SK-N-SH (cell line): ENCODE data around the gene SH3PXD2A. TPM values are rescaled to one million over a fixed set of nuclear protein-coding genes. Genes with fewer than 3 reads are reported as not detected.
A peak's percentile ranks its signal among the peaks of the same experiment; 100 is the strongest.

Experiments
- CTCF ChIA-PET: fragments of 300-600, 350-600 bp; formaldehyde crosslinking; extraction: SDS; loops from one replicate; lab custom pipeline; 2021; lab: Yijun Ruan, JAX
- POLR2A ChIA-PET: fragments of 350-600 bp; sonication (Branson Sonifier 250); formaldehyde crosslinking; extraction: SDS; loops from one replicate; lab custom pipeline; 2020; ENCODE audit warnings: antibody characterized with exemption, inconsistent platforms; lab: Yijun Ruan, JAX
- DNase-seq: peaks from one replicate; pipeline ENCODE4 v3.0.0; 2012
- H2AFZ ChIP-seq: fragments of 200-600 bp; sonication (generic); 2 replicates; pipeline ENCODE4 v1.8.1; 2016; ENCODE audit warnings: antibody characterized with exemption, mild to moderate bottlenecking, low read depth
- H3F3A ChIP-seq: fragments of 200-600 bp; sonication (generic); replicated peaks from 2 replicates; pipeline ENCODE3; 2016; ENCODE audit warnings: antibody characterized with exemption, mild to moderate bottlenecking; ENCODE audit not compliant: insufficient read depth
- H3K27ac ChIP-seq, 2 experiments: fragments of 200-500 bp in 1 of 2; fragments of 200-600 bp in 1 of 2; sonication (Bioruptor generic) in 1 of 2; sonication (generic), shearing (Covaris generic) in 1 of 2; 2 replicates each; pipeline versions ENCODE4 v1.5.1 to v1.6.1; 2014 to 2016; ENCODE audit warnings: low read depth in 2 of 2, inconsistent platforms in 1 of 2, low read length in 1 of 2, mild to moderate bottlenecking in 1 of 2, mixed read lengths in 1 of 2
- H3K27me3 ChIP-seq: fragments of 200-600 bp; sonication (generic), shearing (Covaris generic); 2 replicates; pipeline ENCODE4 v1.6.1; 2016; ENCODE audit warnings: mixed run types; ENCODE audit not compliant: insufficient read depth
- H3K36me3 ChIP-seq, 2 experiments: fragments of 200-500 bp in 1 of 2; fragments of 200-600 bp in 1 of 2; sonication (Bioruptor generic) in 1 of 2; sonication (generic) in 1 of 2; replicated peaks in 1 of 2; 2 replicates each; pipeline versions ENCODE3 to v1.5.1; 2014 to 2016; ENCODE audit warnings: low read length in 1 of 2, mild to moderate bottlenecking in 1 of 2; ENCODE audit not compliant: insufficient read depth in 2 of 2, control insufficient read depth in 1 of 2
- H3K4me1 ChIP-seq, 2 experiments: fragments of 200-500 bp in 1 of 2; fragments of 200-600 bp in 1 of 2; sonication (Bioruptor generic) in 1 of 2; sonication (generic), shearing (Covaris generic) in 1 of 2; 2 replicates each; pipeline versions ENCODE4 v1.5.1 to v1.6.1; 2014 to 2016; ENCODE audit warnings: low read depth in 1 of 2, low read length in 1 of 2, mixed run types in 1 of 2; ENCODE audit not compliant: insufficient read depth in 2 of 2, control insufficient read depth in 1 of 2
- H3K4me2 ChIP-seq: fragments of 200-600 bp; sonication (generic), shearing (Covaris generic); 2 replicates; pipeline ENCODE4 v1.6.1; 2017; ENCODE audit warnings: mixed run types
- H3K4me3 ChIP-seq, 2 experiments: fragments of 200-500 bp in 1 of 2; fragments of 200-600 bp in 1 of 2; sonication (Bioruptor generic) in 1 of 2; sonication (generic), shearing (Covaris generic) in 1 of 2; 2 replicates each; pipeline versions ENCODE4 v1.5.1 to v1.8.1; 2014 to 2016; ENCODE audit warnings: low read depth in 2 of 2, inconsistent platforms in 1 of 2, low read length in 1 of 2, mild to moderate bottlenecking in 1 of 2, mixed read lengths in 1 of 2, moderate library complexity in 1 of 2
- H3K79me2 ChIP-seq: fragments of 200-600 bp; sonication (generic); 2 replicates; pipeline ENCODE4 v1.8.1; 2017; ENCODE audit warnings: mild to moderate bottlenecking; ENCODE audit not compliant: insufficient read depth
- H3K9ac ChIP-seq: fragments of 200-600 bp; sonication (generic); 2 replicates; pipeline ENCODE4 v1.6.1; 2017; ENCODE audit warnings: mixed run types
- H3K9me2 ChIP-seq: fragments of 200-600 bp; sonication (generic); 2 replicates; pipeline ENCODE4 v1.6.1; 2017; ENCODE audit warnings: mixed run types
- H3K9me3 ChIP-seq: fragments of 200-600 bp; sonication (generic); 2 replicates; pipeline ENCODE4 v1.6.1; 2017; ENCODE audit warnings: mixed run types, mild to moderate bottlenecking, moderate library complexity
- H4K20me1 ChIP-seq: fragments of 200-600 bp; sonication (generic); 2 replicates; pipeline ENCODE4 v1.6.1; 2017; ENCODE audit warnings: mild to moderate bottlenecking, mixed run types; ENCODE audit not compliant: insufficient read depth
- EP300 ChIP-seq, 2 experiments: IDR thresholded peaks; 2 replicates each; pipeline versions ENCODE4 v1.4.0 to v1.6.1; 2012; ENCODE audit warnings: borderline replicate concordance in 1 of 2, low read depth in 1 of 2, low read length in 1 of 2
- FOXJ3 ChIP-seq: sonication (generic); formaldehyde crosslinking; IDR thresholded peaks from 2 replicates; pipeline ENCODE4 v1.5.1; 2020; ENCODE audit warnings: mild to moderate bottlenecking, missing genetic modification reagents
- GABPA ChIP-seq: IDR thresholded peaks from 2 replicates; pipeline ENCODE4 v1.4.0; 2012; ENCODE audit warnings: low read depth, mild to moderate bottlenecking
- MEF2A ChIP-seq: IDR thresholded peaks from 2 replicates; pipeline ENCODE4 v1.4.0; 2012; ENCODE audit warnings: low read depth, borderline replicate concordance
- NFIC ChIP-seq: IDR thresholded peaks from 2 replicates; pipeline ENCODE4 v1.4.0; 2012; ENCODE audit warnings: borderline replicate concordance
- RAD21 ChIP-seq: IDR thresholded peaks from 2 replicates; pipeline ENCODE4 v1.6.1; 2012; ENCODE audit warnings: mild to moderate bottlenecking, low read length
- RCOR1 ChIP-seq: fragments of 150-350 bp; IDR thresholded peaks from 2 replicates; pipeline ENCODE4 v1.6.1; 2017; ENCODE audit warnings: antibody characterized with exemption, low read length
- RXRA ChIP-seq: IDR thresholded peaks from 2 replicates; pipeline ENCODE4 v1.4.0; 2012; ENCODE audit warnings: low read depth, mild to moderate bottlenecking, borderline replicate concordance
- SIN3A ChIP-seq: IDR thresholded peaks from 2 replicates; pipeline ENCODE4 v1.6.1; 2012; ENCODE audit warnings: low read depth, mild to moderate bottlenecking, low read length, moderate library complexity, borderline replicate concordance
- SMC3 ChIP-seq: IDR thresholded peaks from 2 replicates; pipeline ENCODE4 v1.6.1; 2012; ENCODE audit warnings: low read depth, low read length, improper control_type of control experiment
- TAF1 ChIP-seq: IDR thresholded peaks from 2 replicates; pipeline ENCODE4 v1.6.1; 2012; ENCODE audit warnings: low read depth, mild to moderate bottlenecking, low read length, moderate library complexity, borderline replicate concordance
- USF1 ChIP-seq: IDR thresholded peaks from 2 replicates; pipeline ENCODE4 v1.4.0; 2012; ENCODE audit warnings: low read depth, borderline replicate concordance
- WGBS: methylation state at CpG from one replicate; pipeline ENCODE4 v1.1.6; 2017; ENCODE audit warnings: low lambda C conversion rate; 5-methylcytosine and 5-hydroxymethylcytosine counted together
- polyA plus RNA-seq, 3 experiments: library from polyadenylated mRNA; depleted of rRNA; stranded (reverse); fragments of >200 nt; gene quantifications; 2 replicates each; pipeline ENCODE4 v1.2.3, GENCODE V29; 2012
- TF ChIP-seq, protein P1 (sequence below): IDR thresholded peaks from 2 replicates; pipeline ENCODE4 v1.6.1; 2012; ENCODE audit warnings: mild to moderate bottlenecking, low read depth, low read length, moderate library complexity
- TF ChIP-seq, protein P2 (sequence below): fragments of 200-600 bp; sonication (generic); IDR thresholded peaks from 2 replicates; pipeline ENCODE4 v1.6.1; 2017; ENCODE audit warnings: antibody characterized with exemption, mild to moderate bottlenecking, moderate library complexity

SH3PXD2A gene
- polyA plus RNA-seq, 1 of the 3 experiments (the other 2 are of a cell fraction), result 2.5 TPM

GRCh38 chr10:103732339-103733044, 122.9 kb downstream of the SH3PXD2A start:
- no peaks in the 10 kb centered on the region for H3K79me2 ChIP-seq
- ChIA-PET CTCF (interaction anchor here (0.8 to 10.9 kb wide), 12 partner anchors 10 to 278 kb away, joined by 3 to 87 read pairs (median 4); partner anchors contain the start of gene SH3PXD2A), POLR2A (interaction anchor here (0.7 to 2.1 kb wide), 8 partner anchors 9 to 455 kb away, joined by 3 to 17 read pairs (median 4); partner anchors contain the start of gene SH3PXD2A)
- TF ChIP-seq, protein P1, sequence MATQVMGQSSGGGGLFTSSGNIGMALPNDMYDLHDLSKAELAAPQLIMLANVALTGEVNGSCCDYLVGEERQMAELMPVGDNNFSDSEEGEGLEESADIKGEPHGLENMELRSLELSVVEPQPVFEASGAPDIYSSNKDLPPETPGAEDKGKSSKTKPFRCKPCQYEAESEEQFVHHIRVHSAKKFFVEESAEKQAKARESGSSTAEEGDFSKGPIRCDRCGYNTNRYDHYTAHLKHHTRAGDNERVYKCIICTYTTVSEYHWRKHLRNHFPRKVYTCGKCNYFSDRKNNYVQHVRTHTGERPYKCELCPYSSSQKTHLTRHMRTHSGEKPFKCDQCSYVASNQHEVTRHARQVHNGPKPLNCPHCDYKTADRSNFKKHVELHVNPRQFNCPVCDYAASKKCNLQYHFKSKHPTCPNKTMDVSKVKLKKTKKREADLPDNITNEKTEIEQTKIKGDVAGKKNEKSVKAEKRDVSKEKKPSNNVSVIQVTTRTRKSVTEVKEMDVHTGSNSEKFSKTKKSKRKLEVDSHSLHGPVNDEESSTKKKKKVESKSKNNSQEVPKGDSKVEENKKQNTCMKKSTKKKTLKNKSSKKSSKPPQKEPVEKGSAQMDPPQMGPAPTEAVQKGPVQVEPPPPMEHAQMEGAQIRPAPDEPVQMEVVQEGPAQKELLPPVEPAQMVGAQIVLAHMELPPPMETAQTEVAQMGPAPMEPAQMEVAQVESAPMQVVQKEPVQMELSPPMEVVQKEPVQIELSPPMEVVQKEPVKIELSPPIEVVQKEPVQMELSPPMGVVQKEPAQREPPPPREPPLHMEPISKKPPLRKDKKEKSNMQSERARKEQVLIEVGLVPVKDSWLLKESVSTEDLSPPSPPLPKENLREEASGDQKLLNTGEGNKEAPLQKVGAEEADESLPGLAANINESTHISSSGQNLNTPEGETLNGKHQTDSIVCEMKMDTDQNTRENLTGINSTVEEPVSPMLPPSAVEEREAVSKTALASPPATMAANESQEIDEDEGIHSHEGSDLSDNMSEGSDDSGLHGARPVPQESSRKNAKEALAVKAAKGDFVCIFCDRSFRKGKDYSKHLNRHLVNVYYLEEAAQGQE, result no peak
- TF ChIP-seq RCOR1 (no peak), EP300 (IDR thresholded peaks at IDR 0.05; ENCODE audit: borderline replicate concordance in 1 of 2, low read depth in 1 of 2, low read length in 1 of 2) (no peak), USF1 (no peak), RXRA (no peak), MEF2A (no peak), FOXJ3 (CRISPR knock-in tag) (no peak), TAF1 (no peak), GABPA (no peak), SIN3A (no peak), RAD21 (no peak), SMC3 (no peak), NFIC (no peak)
- TF ChIP-seq, protein P2, sequence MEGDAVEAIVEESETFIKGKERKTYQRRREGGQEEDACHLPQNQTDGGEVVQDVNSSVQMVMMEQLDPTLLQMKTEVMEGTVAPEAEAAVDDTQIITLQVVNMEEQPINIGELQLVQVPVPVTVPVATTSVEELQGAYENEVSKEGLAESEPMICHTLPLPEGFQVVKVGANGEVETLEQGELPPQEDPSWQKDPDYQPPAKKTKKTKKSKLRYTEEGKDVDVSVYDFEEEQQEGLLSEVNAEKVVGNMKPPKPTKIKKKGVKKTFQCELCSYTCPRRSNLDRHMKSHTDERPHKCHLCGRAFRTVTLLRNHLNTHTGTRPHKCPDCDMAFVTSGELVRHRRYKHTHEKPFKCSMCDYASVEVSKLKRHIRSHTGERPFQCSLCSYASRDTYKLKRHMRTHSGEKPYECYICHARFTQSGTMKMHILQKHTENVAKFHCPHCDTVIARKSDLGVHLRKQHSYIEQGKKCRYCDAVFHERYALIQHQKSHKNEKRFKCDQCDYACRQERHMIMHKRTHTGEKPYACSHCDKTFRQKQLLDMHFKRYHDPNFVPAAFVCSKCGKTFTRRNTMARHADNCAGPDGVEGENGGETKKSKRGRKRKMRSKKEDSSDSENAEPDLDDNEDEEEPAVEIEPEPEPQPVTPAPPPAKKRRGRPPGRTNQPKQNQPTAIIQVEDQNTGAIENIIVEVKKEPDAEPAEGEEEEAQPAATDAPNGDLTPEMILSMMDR, result no peak
- H3F3A ChIP-seq, result no peaks in the 10 kb centered on the region
- H3K36me3 ChIP-seq, result no peaks in the 10 kb centered on the region
- peak overlapping the region; percentile 50 to 99; a peak in 3 of 4 replicates for H3K27ac ChIP-seq
- no peaks in the 10 kb centered on the region for H4K20me1 ChIP-seq
- H2AFZ ChIP-seq, result no peak overlapping the region
- H3K9me3 ChIP-seq, result no peaks in the 10 kb centered on the region
- H3K9ac ChIP-seq, result no peak overlapping the region
- H3K4me2 ChIP-seq, result peak overlapping the region; percentile 59
- WGBS, result 62% methylated on average over 13 of the region's 14 CpGs
- H3K27me3 ChIP-seq, result no peaks in the 10 kb centered on the region
- peaks cover 16 to 71% of the 10 kb centered on the region in 2 experiments; a peak in 3 of 4 replicates for H3K4me1 ChIP-seq
- no peaks in the 10 kb centered on the region for H3K9me2 ChIP-seq
- no peak overlapping the region for H3K4me3 ChIP-seq
- DNase-seq, result peak; percentile 75
